ENCODE measurements around the gene SUCLA2. TPM values are rescaled to one million over a fixed set of nuclear protein-coding genes. Genes with fewer than 3 reads are reported as not detected.

The SUCLA2 gene
- total and polyA plus RNA-seq, 2 of the 8 experiments (the other 6 are each of a cell fraction or from before 2014, with no cell fraction given) = 23.5 to 78.8 TPM

DNA sequence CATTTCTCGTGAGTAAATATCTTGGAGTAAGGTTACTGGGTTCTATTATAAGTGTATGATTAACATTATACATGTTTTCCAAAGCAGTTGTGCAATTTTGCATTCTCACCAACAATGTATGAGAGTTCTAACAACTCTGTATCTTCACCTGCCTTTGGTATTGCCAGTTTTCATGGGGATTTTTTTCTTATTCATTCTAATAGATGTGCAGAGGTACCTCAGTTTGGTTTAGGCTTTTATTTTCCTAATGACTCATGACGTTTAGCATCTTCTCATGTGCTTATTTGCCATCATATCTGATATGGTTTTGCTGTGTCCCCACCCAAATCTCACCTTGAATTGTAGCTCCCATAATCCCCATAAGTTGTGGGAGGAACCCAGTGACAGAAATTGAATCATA, 28.8 kb upstream of the SUCLA2 start:
- WGBS, 2 experiments (ENCODE audit: extremely low coverage in 1 of 2, insufficient coverage in 1 of 2, insufficient read length in 1 of 2, insufficient replicate concordance in 2 of 2, low coverage in 1 of 2, low lambda C conversion rate in 2 of 2, missing lambda C conversion rate in 1 of 2) = 89% methylated on average over 2 of the region's 2 CpGs; no CpG with 5 or more reads in 1 of the 2 experiments
- Histone ChIP-seq H3K56ac (replicated peaks; ENCODE audit: insufficient read length, low read depth, low read length) (no peak overlapping the region), H2AFZ (ENCODE audit: low read length) (no peak overlapping the region), H3K4me2 (ENCODE audit: insufficient read depth in 1 of 2, low read depth in 2 of 2, low read length in 2 of 2) (no peak overlapping the region), H3K4ac (replicated peaks; ENCODE audit: insufficient read length, low read depth, low read length) (no peak overlapping the region), H2BK20ac (ENCODE audit: low read length) (no peak overlapping the region), H4K20me1 (replicated peaks in 1 of 2; ENCODE audit: control insufficient read depth in 1 of 2, insufficient read depth in 2 of 2, low read length in 2 of 2) (no peaks in the 10 kb centered on the region), H2AK5ac (ENCODE audit: low read depth, low read length) (no peak overlapping the region), H3K36me3 (ENCODE audit: control insufficient read depth in 2 of 4, insufficient read depth in 4 of 4, low read length in 3 of 4) (peaks cover 0 to 10% (median 0%) of the 10 kb centered on the region in 4 experiments; a peak in 2 of 8 replicates), H3K27ac (ENCODE audit: low read depth, low read length) (no peak overlapping the region), H3K4me1 (replicated peaks in 1 of 4; ENCODE audit: control insufficient read depth in 3 of 4, insufficient read depth in 4 of 4, low read length in 3 of 4) (no peaks in the 10 kb centered on the region), H3K18ac (ENCODE audit: extremely low read depth, low read length) (no peak overlapping the region), H3K4me3 (ENCODE audit: extremely low read depth in 1 of 4, insufficient read depth in 2 of 4, low read depth in 3 of 4, low read length in 4 of 4) (no peak overlapping the region), H2BK15ac (ENCODE audit: low read length) (no peak overlapping the region), H2BK5ac (ENCODE audit: low read depth, low read length) (no peak overlapping the region), H3K9me3 (ENCODE audit: insufficient read depth in 2 of 2, low read depth in 1 of 2, low read length in 1 of 2) (peaks cover 17 to 22% of the 10 kb centered on the region in 2 experiments), H3K23me2 (ENCODE audit: low read depth, low read length) (no peaks in the 10 kb centered on the region), H3K23ac (ENCODE audit: insufficient read length) (no peak overlapping the region), H3K27me3 (replicated peaks in 1 of 4; ENCODE audit: control insufficient read depth in 3 of 4, extremely low read depth in 1 of 4, insufficient read depth in 3 of 4, low read length in 3 of 4) (no peaks in the 10 kb centered on the region), H3K9ac (replicated peaks in 1 of 4; ENCODE audit: extremely low read depth in 1 of 4, low read depth in 3 of 4, low read length in 3 of 4) (no peak overlapping the region), H2BK120ac (replicated peaks; ENCODE audit: low read depth, low read length) (no peak overlapping the region), H3K14ac (ENCODE audit: insufficient read length) (no peak overlapping the region), H3K79me1 (ENCODE audit: low read depth, low read length) (no peaks in the 10 kb centered on the region), H2BK12ac (ENCODE audit: low read depth, low read length) (no peak overlapping the region), H3K79me2 (ENCODE audit: control insufficient read depth in 1 of 2, insufficient read depth in 2 of 2, low read length in 2 of 2) (no peaks in the 10 kb centered on the region), H4K91ac (replicated peaks; ENCODE audit: insufficient read length, low read length) (no peak overlapping the region), H4K8ac (ENCODE audit: extremely low read depth, insufficient read depth, low read length) (no peak overlapping the region), H4K5ac (ENCODE audit: insufficient read length, low read depth, low read length) (no peak overlapping the region)
- FAIRE-seq (no peak), DNase-seq (ENCODE audit: low read depth in 1 of 2, low spot score in 2 of 2) (no peak)
- POLR2A ChIA-PET (ENCODE audit: partially characterized antibody) = no interaction called here
- CTCF ChIA-PET (ENCODE audit: partially characterized antibody) = no interaction called here
- TF ChIP-seq CHD1 (IDR thresholded peaks at IDR 0.05; ENCODE audit: low read depth, low read length) = no peak
- no peak for TF ChIP-seq SP1 (IDR thresholded peaks at IDR 0.05; ENCODE audit: low read depth, low read length)
- TF ChIP-seq CBX5 (IDR thresholded peaks at IDR 0.05; ENCODE audit: low read depth, low read length) = no peak
- no peak for TF ChIP-seq TCF12 (IDR thresholded peaks at IDR 0.05; ENCODE audit: low read depth, low read length)
